ENCODE data around the gene INVS.
"Not testable (repeated sequence)": the region's sequence is repeated elsewhere in the genome, so short reads cannot be mapped to it uniquely, and the experiment has no call there.

INVS gene

GRCh38 chr9:100197553-100197952, 98.5 kb downstream of the INVS start:
- DNase-seq (ENCODE audit: low read depth in 3 of 3), result no peak

- no peak for DNase-seq (ENCODE audit: low read depth in 3 of 3)
Measured at GRCh38 chr9:100202806-100203205, 103.8 kb downstream of the INVS start.

GRCh38 chr9:100204796-100205195, 105.8 kb downstream of the INVS start:
- no peak for DNase-seq (ENCODE audit: low read depth in 3 of 3)

GRCh38 chr9:100206899-100207298, 107.9 kb downstream of the INVS start:
- no peak for DNase-seq (ENCODE audit: low read depth in 3 of 3)

GRCh38 chr9:100208673-100209072, 109.6 kb downstream of the INVS start:
- DNase-seq (ENCODE audit: low read depth in 3 of 3), result no peak

GRCh38 chr9:100211476-100211875, 112.4 kb downstream of the INVS start:
- no peak for DNase-seq (ENCODE audit: low read depth in 3 of 3)

- DNase-seq (ENCODE audit: low read depth in 3 of 3), result no peak
Measured at GRCh38 chr9:100213730-100214477, 114.9 kb downstream of the INVS start.

GRCh38 chr9:100216178-100216787, 117.2 kb downstream of the INVS start:
- peak; percentile 37 to 55 (median 45) for DNase-seq (ENCODE audit: low read depth in 3 of 3)

GRCh38 chr9:100217536-100217935, 118.5 kb downstream of the INVS start:
- DNase-seq (ENCODE audit: low read depth in 3 of 3), result no peak

- DNase-seq (ENCODE audit: low read depth in 3 of 3), result no peak
Measured at GRCh38 chr9:100219347-100219746, 120.3 kb downstream of the INVS start.

- DNase-seq (ENCODE audit: low read depth in 3 of 3), result no peak
Measured at GRCh38 chr9:100220936-100221335, 121.9 kb downstream of the INVS start.

GRCh38 chr9:100221538-100221937, 122.5 kb downstream of the INVS start:
- no peak for DNase-seq (ENCODE audit: low read depth in 3 of 3)

- no peak for DNase-seq (ENCODE audit: low read depth in 3 of 3)
Measured at GRCh38 chr9:100222674-100223073, 123.6 kb downstream of the INVS start.

GRCh38 chr9:100227636-100228035, 128.6 kb downstream of the INVS start:
- DNase-seq (ENCODE audit: low read depth in 3 of 3), result no peak

GRCh38 chr9:100228352-100228869, 129.4 kb downstream of the INVS start:
- no peak for DNase-seq (ENCODE audit: low read depth in 3 of 3)

GRCh38 chr9:100229136-100229535, 130.1 kb downstream of the INVS start:
- no peak for DNase-seq (ENCODE audit: low read depth in 3 of 3)

- no peak for DNase-seq (ENCODE audit: low read depth in 3 of 3)
Measured at GRCh38 chr9:100229561-100229960, 130.5 kb downstream of the INVS start.

GRCh38 chr9:100236986-100237385, 137.9 kb downstream of the INVS start:
- DNase-seq (ENCODE audit: low read depth in 3 of 3), result not testable (repeated sequence)

- no peak for DNase-seq (ENCODE audit: low read depth in 3 of 3)
Measured at GRCh38 chr9:100240512-100240911, 141.5 kb downstream of the INVS start.

GRCh38 chr9:100267211-100267610, 168.2 kb downstream of the INVS start:
- no peak for DNase-seq (ENCODE audit: low read depth in 3 of 3)

GRCh38 chr9:100268271-100268670, 169.2 kb downstream of the INVS start:
- DNase-seq (ENCODE audit: low read depth in 3 of 3), result no peak

GRCh38 chr9:100269656-100270055, 170.6 kb downstream of the INVS start:
- DNase-seq (ENCODE audit: low read depth in 3 of 3), result no peak

All from stimulated activated CD4-positive, alpha-beta T cell treated with anti-CD3 and anti-CD28 coated beads, TNF-alpha, amount 100 ng/mL, for 48 hours (primary cell).